GM21619 (cell line): ENCODE results near the gene PCDHA12.
"Not testable (repeated sequence)": the region's sequence is repeated elsewhere in the genome, so short reads cannot be mapped to it uniquely, and the experiment has no call there.

Experiments
- ATAC-seq: cut with Tn5 transposase; IDR thresholded peaks from one replicate; pipeline ENCODE4 v1.9.1; 2021; ENCODE audit not compliant: unreplicated experiment

Gene PCDHA12

GRCh38 chr5:140875085-140876065 is at the start of gene PCDHA12:
TSS of gene PCDHA12 (plus strand) at chr5:140875308. CDS start at chr5:140875473, 165 bp downstream.
- ATAC-seq: no peak

GRCh38 chr5:140827704-140828361 is 47.3 kb upstream of the PCDHA12 start, which contains the start of gene PCDHA6:
TSS of gene PCDHA6 (plus strand) at chr5:140827960. CDS start at chr5:140828092, 132 bp downstream.
- ATAC-seq: no peak

GRCh38 chr5:140828362-140828737 is 46.8 kb upstream of the PCDHA12 start:
- no peak for ATAC-seq

GRCh38 chr5:140829511-140830501 is 45.3 kb upstream of the PCDHA12 start:
- ATAC-seq: not testable (repeated sequence)

- no peak for ATAC-seq
Observed at GRCh38 chr5:140833993-140834392, 41.1 kb upstream of the PCDHA12 start, which contains the start of gene PCDHA7. TSS of gene PCDHA7 (plus strand) at chr5:140834269. CDS start at chr5:140834384, 115 bp downstream.

- ATAC-seq: not testable (repeated sequence)
Observed at GRCh38 chr5:140834439-140835008, 40.6 kb upstream of the PCDHA12 start.

GRCh38 chr5:140835622-140836510 is 39.2 kb upstream of the PCDHA12 start:
- no peak for ATAC-seq

GRCh38 chr5:140840978-140841962 is 33.8 kb upstream of the PCDHA12 start, which contains the start of gene PCDHA8:
TSS of gene PCDHA8 (plus strand) at chr5:140841187. CDS start at chr5:140841322, 135 bp downstream.
- ATAC-seq: no peak

GRCh38 chr5:140842798-140843733 is 32.0 kb upstream of the PCDHA12 start:
- ATAC-seq: no peak

- not testable (repeated sequence) for ATAC-seq
Observed at GRCh38 chr5:140848139-140849102, 26.7 kb upstream of the PCDHA12 start, which contains the start of gene PCDHA9. TSS of gene PCDHA9 (plus strand) at chr5:140848382. CDS start at chr5:140848496, 114 bp downstream.

GRCh38 chr5:140849831-140850634 is 25.1 kb upstream of the PCDHA12 start:
- ATAC-seq: not testable (repeated sequence)

- ATAC-seq: no peak
Observed at GRCh38 chr5:140855772-140856674, 19.1 kb upstream of the PCDHA12 start, which contains the start of gene PCDHA10. TSS of gene PCDHA10 (plus strand) at chr5:140855897. CDS start at chr5:140856049, 152 bp downstream.

GRCh38 chr5:140857177-140857986 is 17.7 kb upstream of the PCDHA12 start:
- ATAC-seq: no peak
